Loucy (cell line): ENCODE results near the gene HMCN1.
A peak's percentile ranks its signal among the peaks of the same experiment; 100 is the strongest.

Source experiments
- CTCF ChIP-seq: fragments of 200-600 bp; sonication (generic); conservative IDR thresholded peaks from 2 replicates; pipeline ENCODE4 v1.5.1; 2014; ENCODE audit warnings: mild to moderate bottlenecking, antibody characterized with exemption, low read length
- EZH2phosphoT487 ChIP-seq: fragments of 200-600 bp; IDR thresholded peaks from 2 replicates; pipeline ENCODE4 v1.6.1; 2018; ENCODE audit warnings: antibody characterized with exemption, mild to moderate bottlenecking, moderate library complexity, borderline replicate concordance

DNA sequence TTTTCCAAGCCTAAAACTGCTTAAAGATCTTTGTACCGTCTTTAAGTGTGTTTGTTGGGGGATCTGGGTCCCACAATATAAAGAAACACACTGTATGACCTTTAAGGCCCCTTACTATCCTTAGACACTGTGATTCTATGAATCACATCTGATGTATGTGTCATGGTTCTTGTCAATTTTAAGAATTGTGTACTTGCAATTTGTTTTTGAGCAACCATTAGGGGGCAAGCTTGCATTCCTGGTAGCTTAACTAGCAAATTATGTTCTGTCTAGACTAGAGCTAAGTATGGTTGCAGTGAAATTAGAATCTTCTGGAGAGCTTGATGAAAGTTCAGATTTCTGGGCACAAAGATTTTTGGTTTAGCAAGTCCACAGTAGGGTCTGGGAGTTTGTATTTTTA lies 421.4 kb downstream of the HMCN1 start:
- TF ChIP-seq CTCF, result peak; percentile 74
- TF ChIP-seq EZH2phosphoT487, result no peak
